Ammon's horn (tissue), 1 donor: Measurements from ENCODE around the gene C22orf42.
"Not testable (repeated sequence)": the region's sequence is repeated elsewhere in the genome, so short reads cannot be mapped to it uniquely, and the experiment has no call there.

Experiments
- DNase-seq: peaks from one replicate; pipeline ENCODE4 v3.0.0-alpha.2; 2016; ENCODE audit warnings: low spot score

Gene C22orf42

GRCh38 chr22:32185821-32186220 is 26.7 kb upstream of the C22orf42 start:
- DNase-seq, result no peak

DNA sequence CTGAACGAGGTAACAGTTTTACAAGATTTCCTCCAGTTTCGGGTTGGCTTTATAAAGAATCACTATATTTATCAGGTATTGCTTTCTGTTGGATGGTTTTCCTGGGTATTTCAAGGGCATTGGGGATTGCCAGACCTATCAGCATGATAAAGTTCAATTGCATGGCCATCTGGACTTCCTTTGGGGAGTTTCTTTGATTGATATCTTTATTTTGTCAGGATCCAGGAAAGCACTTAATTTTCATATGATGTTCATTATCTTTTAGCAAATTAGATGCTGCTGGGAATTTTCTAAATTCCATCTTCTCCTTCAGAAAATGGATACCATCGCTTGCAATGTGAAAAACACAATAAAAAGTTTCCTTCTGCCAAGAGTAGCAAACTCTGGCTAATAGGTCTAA is 24.5 kb upstream of the C22orf42 start:
- DNase-seq, result no peak

DNA sequence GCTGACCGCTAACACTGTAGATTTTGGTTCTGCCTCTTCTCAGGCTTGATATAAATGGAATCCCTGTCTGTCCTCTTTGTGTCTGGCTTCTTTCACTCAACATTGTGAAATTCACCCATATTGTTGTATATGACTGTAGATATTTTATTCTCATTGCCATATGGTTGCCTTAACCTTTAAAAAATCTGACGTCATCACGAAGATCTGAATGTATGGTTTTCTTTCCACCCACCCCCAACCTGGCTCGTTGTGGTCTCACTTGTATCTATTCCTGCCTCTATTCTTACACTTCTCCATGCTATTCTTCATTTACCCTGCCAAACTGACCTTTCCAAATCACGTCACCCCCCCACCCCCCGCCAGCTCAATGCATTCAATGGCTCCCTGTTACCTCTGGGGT is 21.9 kb upstream of the C22orf42 start:
- DNase-seq, result no peak

DNA sequence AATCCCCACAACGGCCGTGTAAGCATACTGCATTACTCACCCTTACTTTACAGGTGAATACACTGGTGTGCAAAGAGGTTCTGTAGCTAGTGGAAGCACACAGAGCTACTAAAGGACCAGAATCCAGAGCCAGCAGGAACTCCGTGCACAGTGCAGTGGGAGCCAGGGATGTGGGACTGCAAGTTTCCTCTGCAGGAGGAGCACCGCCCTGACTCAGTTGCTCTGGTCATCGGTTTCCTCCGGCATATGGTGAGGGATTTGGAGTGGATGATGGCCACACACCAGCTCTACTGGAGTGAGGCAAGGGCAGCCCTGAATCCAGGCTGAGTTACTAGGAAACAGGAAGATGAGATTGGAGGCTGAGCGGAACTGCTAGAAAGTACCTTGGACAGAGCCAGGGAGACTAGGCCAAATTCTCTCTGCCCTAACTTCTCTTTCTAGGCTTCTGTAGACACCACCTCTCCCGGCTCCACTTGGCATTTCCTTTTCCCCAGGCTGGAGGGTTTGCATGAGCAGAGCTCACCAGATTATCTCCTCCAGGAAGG is 18.2 kb upstream of the C22orf42 start:
- no peak for DNase-seq

DNA sequence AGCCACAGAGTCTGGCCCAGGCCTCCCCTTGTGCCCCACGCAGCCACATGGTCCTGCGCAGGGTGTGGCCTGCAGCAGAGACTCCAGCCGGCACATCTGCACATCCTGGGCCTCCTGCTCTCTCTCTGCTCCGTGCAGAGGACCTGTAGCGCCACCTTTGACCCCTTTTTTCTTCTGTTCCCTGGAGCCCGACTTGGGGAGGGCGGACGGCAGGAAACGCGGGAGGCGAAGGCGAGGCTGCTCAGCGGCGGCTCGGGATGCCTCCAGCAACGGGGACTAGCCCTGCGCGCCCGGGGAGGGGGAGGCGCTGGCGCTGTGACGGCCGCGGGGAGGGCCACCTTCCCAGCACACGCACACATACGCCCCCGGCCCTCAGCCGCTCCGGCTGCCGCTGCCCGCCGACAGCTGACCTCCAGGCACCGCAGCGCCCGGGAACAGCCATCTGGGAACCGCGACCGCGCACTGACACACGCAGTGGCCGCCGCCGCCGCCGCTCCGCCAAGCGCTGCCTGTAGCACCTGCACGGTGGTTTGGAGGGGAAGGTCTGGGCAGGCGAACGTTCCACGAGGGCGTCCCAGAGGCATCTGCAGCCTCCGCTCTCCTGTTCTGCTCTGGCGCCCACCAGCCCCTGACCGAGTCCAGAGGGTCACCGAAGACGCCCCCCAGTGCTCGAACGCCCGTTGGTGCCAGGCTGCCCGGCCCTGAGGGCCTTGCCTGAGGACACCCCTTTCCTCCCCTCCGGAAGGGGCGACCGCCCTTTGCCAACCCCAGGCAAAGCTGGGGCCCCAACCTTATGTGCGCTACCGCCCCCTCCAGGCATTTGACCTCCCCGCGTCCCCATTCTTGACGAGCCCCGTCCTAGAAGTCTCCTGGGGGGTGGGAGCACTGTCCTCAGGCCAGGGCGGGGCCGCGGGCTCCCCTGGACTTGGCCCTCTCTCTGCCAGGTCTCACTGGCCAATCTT is 16.9 kb upstream of the C22orf42 start:
- DNase-seq, result no peak

DNA sequence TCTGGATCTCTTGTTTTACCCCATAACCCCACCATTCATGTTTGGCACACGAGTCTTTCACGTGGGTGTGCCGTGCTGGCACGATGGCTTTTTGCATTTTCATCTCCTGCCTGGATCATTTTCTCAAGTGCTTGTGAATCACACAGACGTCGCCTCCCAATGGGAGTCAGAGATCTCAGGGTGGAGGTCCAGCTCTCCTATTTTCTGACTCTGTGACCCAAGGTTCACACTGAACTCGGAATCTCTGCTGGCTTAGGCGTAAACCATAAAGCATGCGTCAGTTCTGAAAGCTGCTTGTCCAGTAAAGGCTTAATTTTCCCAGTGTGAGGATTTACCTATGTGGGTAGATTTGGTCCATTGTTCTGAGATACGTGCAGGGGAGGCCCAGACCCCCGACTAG is 16.0 kb upstream of the C22orf42 start:
- DNase-seq, result no peak

DNA sequence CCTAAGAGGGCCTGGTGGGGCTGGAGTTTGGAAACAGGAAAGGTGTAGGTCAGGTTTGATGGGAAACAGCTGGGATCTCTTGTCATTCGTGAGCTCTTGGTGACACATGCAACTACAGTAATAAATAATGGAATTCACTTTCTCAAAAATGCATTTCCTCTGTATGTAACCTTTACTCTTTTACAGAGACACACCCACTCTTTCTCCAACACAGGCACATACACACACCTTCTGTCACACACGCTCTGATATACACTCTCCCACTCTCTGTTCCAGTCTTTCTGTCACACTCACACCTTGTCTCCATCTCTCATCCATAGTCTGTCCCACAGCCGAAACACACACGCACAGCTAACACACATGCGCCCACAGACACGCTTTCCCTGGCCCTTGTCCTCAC is 6.6 kb upstream of the C22orf42 start:
- no peak for DNase-seq

DNA sequence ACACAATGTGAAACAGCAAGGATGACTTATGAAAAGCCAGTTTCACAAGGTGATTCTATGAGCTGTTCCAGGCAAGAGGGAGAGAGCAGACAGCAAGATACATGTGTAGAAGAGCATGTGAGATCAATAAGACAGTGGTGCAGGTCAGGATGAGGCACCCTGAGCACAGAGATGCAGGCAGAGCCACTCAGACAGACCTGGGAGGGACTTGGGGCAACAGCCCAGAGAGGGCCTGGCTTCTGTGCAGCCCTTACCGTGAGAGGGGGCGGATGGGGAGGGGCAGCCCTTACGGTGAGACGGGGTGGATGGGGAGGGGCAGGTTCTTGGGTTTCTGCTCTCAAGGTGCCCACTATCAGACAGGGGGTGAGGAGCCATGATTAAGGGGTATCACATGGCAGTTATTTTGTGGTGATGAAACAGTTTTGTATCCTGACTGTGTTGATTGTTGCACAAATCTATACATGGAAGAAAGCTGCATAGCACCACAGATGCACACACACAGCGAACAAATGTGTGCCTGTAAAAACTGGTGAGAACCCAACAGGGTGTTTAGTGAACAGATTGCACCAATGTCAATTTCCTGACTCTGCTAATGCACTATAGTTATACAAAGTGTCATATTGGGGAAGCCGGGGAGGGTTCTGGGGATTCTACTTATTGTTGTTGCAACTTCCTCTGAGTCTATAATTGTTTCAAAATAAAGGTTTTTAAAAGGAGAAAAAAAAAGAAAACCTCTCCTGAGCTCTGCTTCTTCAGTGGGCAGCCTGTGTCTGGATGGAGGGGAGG is 5.2 kb upstream of the C22orf42 start:
- DNase-seq, result no peak

DNA sequence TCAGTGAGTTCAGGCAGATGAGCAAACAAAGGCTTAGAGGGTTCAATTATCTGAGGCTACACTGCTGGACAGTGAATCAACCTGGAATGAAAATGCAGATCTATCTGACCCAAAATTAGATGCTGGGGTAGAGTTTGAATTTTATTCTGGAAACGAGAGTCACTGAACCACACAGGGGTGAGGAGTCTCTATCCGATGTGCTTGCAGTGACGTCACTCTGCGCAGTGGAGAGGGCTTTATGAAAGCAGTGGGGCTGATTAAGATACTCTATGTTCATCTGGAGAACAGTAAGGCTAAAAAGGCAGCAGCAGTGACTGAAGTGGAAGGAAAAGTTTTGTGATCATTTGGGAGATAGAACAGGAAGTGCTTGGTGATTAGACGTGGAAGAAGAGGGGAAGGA is 1.3 kb upstream of the C22orf42 start:
- DNase-seq, result not testable (repeated sequence)

- not testable (repeated sequence) for DNase-seq
Observed at GRCh38 chr22:32157632-32158031, 1.5 kb downstream of the C22orf42 start.

- not testable (repeated sequence) for DNase-seq
Observed at GRCh38 chr22:32154727-32155126, 4.4 kb downstream of the C22orf42 start.

DNA sequence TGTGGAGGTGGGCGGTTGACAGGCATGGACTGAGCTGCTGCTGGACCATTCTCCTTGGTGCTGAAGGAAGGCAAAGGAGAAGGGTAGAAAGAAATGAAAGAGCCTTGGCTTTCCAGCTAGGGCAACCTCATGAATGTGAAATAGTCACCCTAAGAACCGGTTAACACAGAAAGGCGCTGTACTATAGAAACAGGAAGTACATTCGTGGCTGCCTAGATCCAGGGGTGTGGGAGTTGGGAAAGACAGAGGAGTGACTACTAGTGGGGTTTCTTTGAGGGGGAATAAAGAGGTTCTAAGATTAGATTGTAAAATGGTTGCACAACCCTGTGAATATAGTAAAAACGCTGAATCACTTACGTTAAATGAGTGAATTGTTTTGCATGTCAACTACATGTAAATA is 7.5 kb downstream of the C22orf42 start:
- not testable (repeated sequence) for DNase-seq

DNA sequence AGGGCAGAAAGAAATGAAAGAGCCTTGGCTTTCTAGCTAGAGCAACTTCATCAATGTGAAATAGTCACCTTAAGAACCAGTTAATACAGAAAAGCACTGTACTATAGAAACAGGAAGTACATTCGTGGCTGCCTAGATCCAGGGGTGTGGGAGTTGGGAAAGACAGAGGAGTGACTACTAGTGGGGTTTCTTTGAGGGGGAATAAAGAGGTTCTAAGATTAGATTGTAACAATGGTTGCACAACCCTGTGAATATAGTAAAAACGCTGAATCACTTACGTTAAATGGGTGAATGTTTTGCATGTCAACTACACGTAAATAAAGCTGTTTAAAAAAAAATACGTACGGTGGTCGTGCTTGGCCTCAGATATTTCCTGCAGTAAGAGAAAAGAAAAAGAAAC is 8.5 kb downstream of the C22orf42 start:
- not testable (repeated sequence) for DNase-seq

DNA sequence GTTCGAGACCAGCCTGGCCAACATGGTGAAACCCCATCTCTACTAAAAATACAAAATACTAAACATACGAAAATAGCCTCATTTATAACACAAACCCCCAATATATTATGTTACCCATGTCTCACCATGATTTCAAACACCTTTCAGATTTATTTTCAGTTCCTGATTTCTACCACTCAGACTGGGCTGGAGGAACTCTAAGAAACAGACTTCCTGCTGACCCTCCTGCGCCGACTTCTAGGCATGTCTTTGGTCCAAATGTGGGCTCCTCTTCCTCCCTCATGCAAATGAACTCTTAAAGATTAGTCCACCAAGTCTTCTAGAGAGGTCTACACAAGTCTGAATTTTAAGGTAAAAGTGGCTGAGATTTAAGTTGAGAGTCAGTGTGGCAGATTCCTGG is 10.7 kb downstream of the C22orf42 start:
- DNase-seq, result peak; percentile 18

GRCh38 chr22:32147128-32147527 is 12.0 kb downstream of the C22orf42 start:
- not testable (repeated sequence) for DNase-seq

DNA sequence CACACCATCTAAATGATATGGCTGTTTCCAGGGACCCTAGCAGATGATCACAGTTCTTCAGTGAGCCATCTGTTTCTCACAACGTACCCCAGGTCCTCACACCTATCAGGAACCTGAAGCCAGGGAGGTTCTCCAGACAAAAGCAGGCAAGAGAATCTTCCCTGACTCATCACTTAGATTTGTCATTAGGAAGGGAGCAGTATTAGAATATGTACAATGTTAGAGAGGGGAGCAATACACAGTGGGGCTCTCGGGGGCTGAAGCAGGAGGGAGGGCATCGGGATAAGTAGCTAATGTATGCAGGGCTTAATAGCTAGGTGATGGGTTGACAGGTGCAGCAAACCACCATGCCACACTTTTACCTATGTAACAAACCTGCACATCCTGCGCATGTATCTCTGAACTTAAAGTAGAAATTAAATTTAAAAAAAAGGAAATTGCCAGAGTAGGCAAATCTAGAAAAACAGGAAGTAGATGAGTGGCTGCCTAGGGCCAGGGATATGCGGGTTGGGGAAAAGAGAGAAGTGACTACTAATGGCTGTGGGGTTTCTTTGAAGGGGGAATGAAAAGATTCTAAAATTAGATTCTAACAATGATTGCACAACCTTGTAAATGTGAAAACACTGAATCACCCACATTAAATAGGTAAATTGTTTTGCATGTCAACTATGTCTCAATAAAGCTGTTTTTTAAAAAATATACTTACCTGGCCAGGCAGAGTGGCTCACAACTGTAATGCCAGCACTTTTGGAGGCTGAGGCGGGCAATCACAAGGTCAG is 14.4 kb downstream of the C22orf42 start:
- DNase-seq, result peak; percentile 30

- DNase-seq, result no peak
Observed at GRCh38 chr22:32142600-32142999, 16.5 kb downstream of the C22orf42 start.

DNA sequence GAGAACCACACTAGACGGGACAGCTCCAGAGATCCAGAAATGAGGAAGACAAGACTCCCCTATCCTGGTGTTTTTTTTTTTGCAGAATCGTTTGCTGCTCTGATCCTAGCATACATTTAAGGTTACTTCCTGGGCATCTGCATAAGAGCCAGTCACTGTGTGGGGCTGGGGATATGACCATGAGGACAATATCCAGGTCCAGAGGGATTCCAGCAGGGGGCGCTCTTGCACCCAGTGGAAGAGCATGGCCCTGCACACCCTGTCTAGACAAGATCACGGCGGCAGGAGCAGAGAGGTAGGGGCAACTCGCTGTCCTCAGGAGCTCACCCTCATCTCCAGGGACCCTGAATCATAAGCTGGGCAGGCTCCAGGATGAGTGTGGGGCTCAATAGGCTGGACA is 18.4 kb downstream of the C22orf42 start:
- not testable (repeated sequence) for DNase-seq

DNA sequence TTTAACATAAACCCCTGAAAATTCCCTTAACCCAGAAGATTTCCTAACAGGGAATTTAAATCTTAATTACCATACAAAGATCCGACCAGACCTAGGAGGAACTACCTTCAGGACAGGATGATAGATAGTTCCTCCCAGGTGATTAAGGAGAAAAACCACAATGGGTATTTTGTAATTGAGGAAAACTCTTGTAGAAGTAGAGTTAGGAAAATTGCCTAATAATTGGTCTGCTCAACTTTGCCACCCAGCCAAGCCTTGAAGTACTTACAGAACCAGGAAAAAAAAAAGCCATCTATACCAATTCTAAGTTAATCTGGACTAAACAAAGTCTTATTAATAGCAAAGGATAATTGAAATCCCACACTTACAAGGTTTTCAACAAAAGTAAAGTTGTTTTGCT is 20.5 kb downstream of the C22orf42 start:
- not testable (repeated sequence) for DNase-seq

DNA sequence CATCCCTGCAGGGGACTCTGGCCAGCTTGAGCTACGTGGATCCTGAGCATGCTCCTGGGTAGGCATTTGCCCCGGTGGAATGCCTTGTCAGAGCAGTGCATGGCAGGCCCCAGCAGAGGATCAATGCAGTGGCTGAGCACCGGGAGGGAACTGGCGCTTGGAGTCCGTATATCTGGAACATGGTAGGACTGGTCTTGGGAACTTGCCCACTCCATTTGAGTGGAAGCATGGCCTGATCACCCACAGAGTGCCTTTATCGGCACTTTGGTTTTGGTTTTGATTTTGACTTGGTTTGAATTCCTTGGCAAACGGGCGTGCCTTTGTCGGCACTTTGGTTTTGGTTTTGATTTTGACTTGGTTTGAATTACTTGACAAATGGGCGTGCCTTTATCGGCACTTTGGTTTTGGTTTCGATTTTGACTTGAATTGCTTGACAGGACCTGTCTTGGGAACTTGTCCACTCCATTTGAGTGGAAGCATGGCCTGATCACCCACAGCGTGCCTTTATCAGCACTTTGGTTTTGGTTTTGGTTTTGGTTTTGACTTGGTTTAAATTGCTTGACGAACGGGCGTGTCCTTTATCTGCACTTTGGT is 21.3 kb downstream of the C22orf42 start:
- peak; percentile 25 for DNase-seq

DNA sequence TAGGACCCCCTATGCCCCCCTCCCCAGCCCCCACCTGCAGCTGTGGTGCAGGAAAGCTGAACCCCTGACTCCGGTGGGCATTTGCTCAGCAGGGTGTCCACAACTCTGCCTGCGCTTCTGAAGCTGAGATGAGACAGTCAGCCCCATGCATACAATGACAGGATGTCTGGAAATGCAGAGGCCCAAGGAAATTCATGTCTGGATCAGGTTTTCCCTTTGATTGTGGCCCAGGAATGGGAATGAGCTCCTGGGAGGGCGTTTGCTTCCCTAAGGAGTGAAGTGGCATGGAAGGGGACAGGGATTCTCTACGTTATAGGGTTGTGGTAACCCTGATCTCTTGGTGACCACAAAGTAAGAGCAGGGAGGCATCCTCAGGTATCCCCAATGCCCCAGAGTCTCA is 22.2 kb downstream of the C22orf42 start:
- DNase-seq, result not testable (repeated sequence)
